NCI-H526 (cell line): ENCODE measurements around the gene LDB2.
"Not testable (repeated sequence)": the region's sequence is repeated elsewhere in the genome, so short reads cannot be mapped to it uniquely, and the experiment has no call there.

ENCODE experiments used
- DNase-seq, 2 experiments: peaks; one replicate each; lab custom pipeline; 2025; lab: John Stamatoyannopoulos, UW

The LDB2 gene

GRCh38 chr4:16897991-16898827 lies at the start of gene LDB2:
Gene LDB2, minus strand, starts transcription at chr4:16898645.
- DNase-seq, result peak in 1 of 2 experiments; percentile 33

GRCh38 chr4:16942491-16942890 lies 44.0 kb upstream of the LDB2 start:
- no peak for DNase-seq

GRCh38 chr4:16939178-16939577 lies 40.7 kb upstream of the LDB2 start:
- no peak for DNase-seq

- no peak for DNase-seq
Observed at GRCh38 chr4:16938512-16939040, 40.1 kb upstream of the LDB2 start.

GRCh38 chr4:16931339-16932305 lies 33.2 kb upstream of the LDB2 start:
- no peak for DNase-seq

- no peak for DNase-seq
Observed at GRCh38 chr4:16926214-16926613, 27.8 kb upstream of the LDB2 start.

- not testable (repeated sequence) for DNase-seq
Observed at GRCh38 chr4:16918716-16919115, 20.3 kb upstream of the LDB2 start.

GRCh38 chr4:16916719-16917337 lies 18.4 kb upstream of the LDB2 start:
- DNase-seq, result peak; percentile 50 to 79

GRCh38 chr4:16916031-16916430 lies 17.6 kb upstream of the LDB2 start:
- DNase-seq, result no peak

GRCh38 chr4:16914208-16914607 lies 15.8 kb upstream of the LDB2 start:
- DNase-seq, result peak; percentile 36 to 70

GRCh38 chr4:16912896-16913295 lies 14.5 kb upstream of the LDB2 start:
- DNase-seq, result no peak

- no peak for DNase-seq
Observed at GRCh38 chr4:16909281-16909680, 10.8 kb upstream of the LDB2 start.

GRCh38 chr4:16908377-16909021 lies 10.1 kb upstream of the LDB2 start:
- no peak for DNase-seq

GRCh38 chr4:16900325-16900724 lies 1.9 kb upstream of the LDB2 start:
- DNase-seq, result no peak

GRCh38 chr4:16896881-16897750 lies 1.3 kb downstream of the LDB2 start:
- no peak for DNase-seq

GRCh38 chr4:16894406-16894805 lies 4.0 kb downstream of the LDB2 start:
- DNase-seq, result no peak

GRCh38 chr4:16893141-16893651 lies 5.2 kb downstream of the LDB2 start:
- no peak for DNase-seq

GRCh38 chr4:16890651-16891050 lies 7.8 kb downstream of the LDB2 start:
- DNase-seq, result no peak

- DNase-seq, result no peak
Observed at GRCh38 chr4:16889945-16890344, 8.5 kb downstream of the LDB2 start.

- peak in 1 of 2 experiments; percentile 17 for DNase-seq
Observed at GRCh38 chr4:16887887-16888286, 10.6 kb downstream of the LDB2 start.
